Measurements from ENCODE around the gene FBH1. TPM values are rescaled to one million over a fixed set of nuclear protein-coding genes. Genes with fewer than 3 reads are reported as not detected.

FBH1 gene
- total and polyA plus RNA-seq, 2 experiments from 2014 or later = 62.5 to 90.8 TPM

GRCh38 chr10:5860066-5860465 is 30.0 kb upstream of the FBH1 start (continued):
- no peak for TF ChIP-seq EZH2 (IDR thresholded peaks at IDR 0.05; ENCODE audit: low read depth, unreplicated experiment)

GRCh38 chr10:5862360-5862961 is 27.6 kb upstream of the FBH1 start:
- no peak overlapping the region for H3K27ac Mint-ChIP-seq
- Histone ChIP-seq H3K4me3 (no peak overlapping the region), H3F3A (replicated peaks; ENCODE audit: low read depth) (no peaks in the 10 kb centered on the region), H2AFZ (no peak overlapping the region), H3K27ac (ENCODE audit: low read depth) (no peak overlapping the region), H3K27me3 (ENCODE audit: insufficient read depth) (no peaks in the 10 kb centered on the region), H3K4me1 (ENCODE audit: insufficient read depth) (no peaks in the 10 kb centered on the region), H3K9me2 (ENCODE audit: insufficient read depth) (no peaks in the 10 kb centered on the region), H3K4me2 (no peak overlapping the region), H3K36me3 (ENCODE audit: insufficient read depth) (no peaks in the 10 kb centered on the region), H3K79me2 (replicated peaks; ENCODE audit: insufficient read depth) (no peaks in the 10 kb centered on the region), H4K20me1 (replicated peaks; ENCODE audit: insufficient read depth) (no peaks in the 10 kb centered on the region)
- H3K36me3 Mint-ChIP-seq (ENCODE audit: low read depth) = peaks cover 26% of the 10 kb centered on the region
- no peak overlapping the region for H3K4me3 Mint-ChIP-seq
- ATAC-seq (no peak), DNase-seq (ENCODE audit: low spot score) (no peak)
- TF ChIP-seq CTCF (conservative IDR thresholded peaks at IDR 0.05; ENCODE audit: low read depth in 2 of 2) (no peak), STAT1 (IDR thresholded peaks at IDR 0.05; ENCODE audit: unreplicated experiment) (no peak), ZNF114 (CRISPR knock-in tag; IDR thresholded peaks at IDR 0.05) (no peak), ZNF331 (CRISPR knock-in tag; IDR thresholded peaks at IDR 0.05; ENCODE audit: low read depth) (no peak), JUNB (IDR thresholded peaks at IDR 0.05; ENCODE audit: unreplicated experiment) (no peak), ZNF462 (CRISPR knock-in tag; IDR thresholded peaks at IDR 0.05) (no peak), EZH2 (IDR thresholded peaks at IDR 0.05; ENCODE audit: low read depth, unreplicated experiment) (no peak), REST (IDR thresholded peaks at IDR 0.05; ENCODE audit: unreplicated experiment) (no peak), EZH2phosphoT487 (IDR thresholded peaks at IDR 0.05; ENCODE audit: unreplicated experiment) (no peak), POLR2AphosphoS5 (IDR thresholded peaks at IDR 0.05; ENCODE audit: low read depth) (no peak), NANOG (IDR thresholded peaks at IDR 0.05; ENCODE audit: borderline replicate concordance) (no peak), ETS1 (IDR thresholded peaks at IDR 0.05) (no peak), CREB1 (CRISPR knock-in tag; IDR thresholded peaks at IDR 0.05; ENCODE audit: low read depth) (no peak)
- no peaks in the 10 kb centered on the region for H3K27me3 Mint-ChIP-seq (ENCODE audit: insufficient read depth, low read depth, poor library complexity)
- H3K4me1 Mint-ChIP-seq = peaks cover under 1% of the 10 kb centered on the region; the same call in 1 of the 3 replicates
- peaks cover under 1% of the 10 kb centered on the region; the same call in 1 of the 3 replicates for H3K9me3 Mint-ChIP-seq
